ENCODE results near the gene KRTAP11-1.

KRTAP11-1 gene, protein sequence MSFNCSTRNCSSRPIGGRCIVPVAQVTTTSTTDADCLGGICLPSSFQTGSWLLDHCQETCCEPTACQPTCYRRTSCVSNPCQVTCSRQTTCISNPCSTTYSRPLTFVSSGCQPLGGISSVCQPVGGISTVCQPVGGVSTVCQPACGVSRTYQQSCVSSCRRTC

DNA sequence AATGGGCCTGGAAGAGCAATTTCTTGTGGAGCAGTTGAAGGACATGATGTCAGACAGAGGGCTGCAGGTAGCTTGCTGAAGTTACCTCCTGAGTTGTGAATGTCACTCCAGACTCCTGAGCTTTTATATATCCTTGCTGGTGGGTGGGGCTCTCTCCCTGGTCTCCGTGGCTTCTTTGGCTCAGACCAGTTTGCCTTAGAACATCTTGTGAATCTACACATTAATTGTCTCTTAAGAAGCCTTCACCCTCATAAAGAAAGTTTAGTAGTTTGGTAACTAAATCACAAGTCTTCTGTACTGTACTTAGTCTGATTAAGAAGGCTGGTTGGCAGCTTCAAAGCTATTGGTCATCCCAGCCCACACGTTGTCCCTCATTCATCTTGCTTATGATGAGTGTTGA lies at the start of gene KRTAP11-1:
TSS of gene KRTAP11-1 (minus strand) at position 101 of the 400 bp plus-strand sequence. CDS start at position 45, 56 bp downstream.
- no peak for DNase-seq

DNA sequence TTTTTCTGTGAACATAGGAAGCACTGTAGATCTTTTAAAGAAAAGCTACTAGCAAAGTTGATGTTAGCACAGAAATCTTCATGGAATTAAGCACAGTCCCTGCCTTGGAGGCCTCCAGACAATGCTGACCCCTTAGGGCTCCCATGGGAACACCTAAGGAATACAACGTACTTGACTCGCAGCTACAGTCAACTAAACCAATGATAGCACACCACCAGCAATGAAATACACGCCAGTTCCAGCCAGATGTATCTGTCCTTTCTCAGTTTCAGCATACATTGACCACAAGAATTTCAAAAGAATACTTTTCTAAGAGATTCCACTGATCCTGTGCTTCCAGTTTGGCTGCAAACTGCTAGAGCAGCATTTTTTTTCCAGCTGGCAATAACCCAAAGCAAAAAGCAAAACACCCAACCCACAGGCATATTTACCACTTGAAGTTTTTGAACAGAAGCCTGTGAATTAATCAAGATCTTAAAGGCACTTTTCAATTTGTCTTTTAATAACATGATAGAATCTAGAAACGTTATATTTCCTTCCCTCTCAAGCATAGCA lies 42.8 kb upstream of the KRTAP11-1 start:
- DNase-seq = no peak

DNA sequence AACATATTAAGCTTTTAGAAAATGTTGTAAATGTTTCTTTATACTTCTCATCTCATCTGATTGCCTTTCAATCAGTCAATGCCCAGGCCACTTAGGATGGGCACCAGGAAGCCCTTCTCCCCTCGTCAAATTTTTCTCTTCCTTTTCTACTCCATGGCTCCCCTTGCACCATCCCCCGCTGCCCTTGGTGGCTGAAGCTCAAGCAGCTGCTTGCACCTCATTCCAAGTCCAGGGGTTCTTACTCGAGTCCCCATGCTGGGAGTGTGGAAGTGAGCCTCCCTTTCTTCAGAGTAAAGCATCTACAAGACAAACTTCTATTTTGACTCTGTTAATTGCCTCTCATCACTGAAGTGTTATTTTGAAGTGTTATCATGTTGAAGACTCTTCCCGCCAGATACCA lies 39.7 kb upstream of the KRTAP11-1 start:
- no peak for DNase-seq

DNA sequence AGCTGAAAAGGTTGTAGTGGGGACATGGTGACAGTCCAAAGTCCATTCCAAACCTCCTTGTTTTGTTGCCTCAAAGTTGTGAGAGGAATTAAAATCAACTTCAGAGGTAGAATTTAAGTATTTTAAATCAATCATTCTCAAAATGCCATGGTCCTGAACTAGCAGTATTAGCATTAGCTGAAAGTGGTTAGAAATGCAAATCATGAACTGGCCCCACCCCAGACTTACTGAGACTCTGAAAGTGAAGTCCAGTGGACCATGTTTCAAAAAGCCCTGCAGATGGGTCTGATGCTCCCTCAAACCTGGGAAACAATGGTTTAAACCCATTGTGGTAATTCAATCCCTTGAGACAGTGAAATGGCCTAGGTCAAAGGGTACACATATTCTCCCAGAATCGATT lies 36.2 kb upstream of the KRTAP11-1 start:
- no peak for DNase-seq

DNA sequence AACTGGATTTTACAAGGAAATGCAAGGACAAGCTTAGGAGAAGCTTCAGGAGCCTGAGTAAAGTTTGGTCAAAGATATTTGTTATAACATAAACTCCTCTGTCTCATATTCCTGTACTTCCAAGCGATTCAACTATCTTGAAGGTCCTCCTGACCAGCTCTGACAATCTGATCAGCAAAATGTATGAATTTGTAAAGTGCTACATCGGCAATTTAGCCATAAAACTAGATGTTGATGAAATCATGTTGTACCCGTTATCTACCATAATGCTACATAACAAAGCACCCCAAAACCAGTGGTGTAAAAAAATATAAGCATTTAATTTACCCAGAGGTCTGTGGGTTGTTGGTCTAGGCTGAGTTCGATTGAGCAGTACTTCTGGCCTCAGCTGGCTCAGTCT lies 19.5 kb upstream of the KRTAP11-1 start:
- DNase-seq = no peak

DNA sequence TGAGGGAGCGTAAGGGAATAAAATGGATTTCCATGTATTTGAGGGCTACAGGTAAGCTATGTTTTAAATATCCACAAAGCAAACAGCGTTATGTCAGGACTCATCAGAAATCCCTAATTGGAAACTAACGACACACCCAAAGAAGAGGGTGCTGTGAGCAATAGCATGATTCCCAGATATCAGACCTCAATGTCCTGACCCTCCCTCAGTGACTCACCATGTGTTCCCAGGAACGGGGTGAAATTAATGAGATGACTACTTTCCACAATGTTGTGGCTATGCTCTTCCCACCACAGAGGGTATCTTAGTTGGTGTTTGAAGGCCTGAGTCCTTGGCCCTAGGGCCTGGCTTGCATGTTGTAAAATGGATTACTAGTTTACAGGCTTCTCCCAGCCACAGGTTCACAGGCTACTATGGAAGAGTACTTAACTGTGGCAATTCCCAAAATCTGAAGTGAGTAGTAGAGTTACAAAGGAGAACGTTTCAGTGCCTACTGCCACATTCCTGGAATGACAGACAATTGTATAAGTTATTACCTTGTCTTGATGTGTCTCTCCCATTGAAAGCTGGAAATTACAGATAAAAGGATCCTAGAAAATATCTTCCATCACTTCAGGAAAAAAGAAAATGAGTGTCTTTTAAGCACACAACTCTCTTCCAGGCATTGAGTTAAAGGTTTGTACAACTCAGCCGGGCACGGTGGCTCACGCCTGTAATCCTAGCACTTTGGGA lies 1.7 kb upstream of the KRTAP11-1 start:
- DNase-seq = no peak

DNA sequence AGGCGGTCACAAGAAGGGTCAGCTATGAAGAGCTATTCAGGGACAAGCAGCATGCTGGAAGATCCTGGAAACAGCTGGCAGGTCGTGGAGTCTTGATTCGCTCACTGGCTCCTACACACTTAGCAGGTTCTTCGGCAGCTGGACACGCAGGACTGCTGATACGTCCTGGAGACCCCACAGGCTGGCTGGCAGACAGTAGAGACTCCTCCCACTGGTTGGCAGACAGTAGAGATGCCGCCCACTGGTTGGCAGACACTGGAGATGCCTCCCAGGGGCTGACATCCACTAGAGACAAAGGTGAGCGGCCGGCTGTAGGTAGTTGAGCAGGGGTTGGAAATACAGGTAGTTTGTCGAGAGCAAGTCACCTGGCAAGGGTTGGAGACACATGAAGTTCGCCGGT lies 466 bp downstream of the KRTAP11-1 start:
- DNase-seq = no peak

DNA sequence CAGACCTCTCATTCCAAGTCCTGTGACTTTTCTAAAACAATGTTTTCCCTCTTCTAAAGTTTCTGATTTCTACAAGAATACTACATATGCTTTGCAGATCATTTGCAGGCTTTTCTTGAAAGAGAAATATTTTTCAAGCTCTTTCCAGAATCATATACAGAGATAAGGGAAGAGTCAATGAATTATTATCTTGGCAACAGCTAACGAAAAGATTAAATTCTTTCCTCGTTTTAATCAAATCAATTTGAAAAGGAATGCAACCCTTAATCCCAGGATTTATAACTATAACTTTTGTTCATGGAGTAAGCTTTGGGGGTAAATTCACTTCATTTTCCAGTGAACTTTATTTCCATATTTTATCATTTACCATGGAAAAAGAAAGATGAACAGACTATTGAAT lies 6.9 kb downstream of the KRTAP11-1 start:
- DNase-seq = no peak

DNA sequence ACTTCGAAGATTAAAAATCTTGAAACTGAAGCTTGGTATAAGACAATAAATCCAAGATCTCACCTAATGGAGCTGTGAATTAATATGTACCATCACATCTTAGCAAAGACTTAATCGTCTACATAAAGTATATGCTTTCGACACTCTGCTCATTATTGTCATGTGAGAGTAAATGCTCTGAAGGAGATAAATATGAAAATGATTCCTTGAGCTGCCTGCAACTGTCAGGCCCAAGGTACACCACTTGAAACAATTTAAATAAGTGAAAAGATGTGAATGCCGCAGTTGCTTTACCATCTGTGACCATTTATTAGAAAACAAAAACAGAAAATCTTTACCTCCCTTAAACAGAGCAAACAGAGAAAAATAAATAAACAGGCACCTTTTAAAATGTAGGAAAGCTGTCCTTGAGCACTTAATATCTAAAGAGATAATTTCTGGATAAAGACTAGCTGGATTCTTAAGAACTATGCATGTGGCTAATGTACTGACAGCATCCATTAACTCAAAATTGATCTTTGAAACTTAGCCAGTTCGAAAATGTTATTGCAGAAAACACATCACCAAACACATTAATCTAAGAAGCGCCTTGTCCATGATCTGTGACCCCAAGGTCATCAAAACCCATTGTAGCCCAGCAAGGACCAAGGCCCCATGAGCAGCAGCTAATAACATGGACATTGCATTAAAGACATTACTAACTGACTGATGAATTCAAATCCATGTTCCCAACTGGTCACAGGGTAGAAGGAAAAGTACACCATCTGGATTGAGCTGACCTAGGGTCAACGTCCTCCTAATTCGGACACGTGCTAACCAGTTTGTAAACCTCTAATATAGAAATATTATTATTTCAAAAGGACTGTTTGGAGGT lies 33.5 kb downstream of the KRTAP11-1 start:
- no peak for DNase-seq

DNA sequence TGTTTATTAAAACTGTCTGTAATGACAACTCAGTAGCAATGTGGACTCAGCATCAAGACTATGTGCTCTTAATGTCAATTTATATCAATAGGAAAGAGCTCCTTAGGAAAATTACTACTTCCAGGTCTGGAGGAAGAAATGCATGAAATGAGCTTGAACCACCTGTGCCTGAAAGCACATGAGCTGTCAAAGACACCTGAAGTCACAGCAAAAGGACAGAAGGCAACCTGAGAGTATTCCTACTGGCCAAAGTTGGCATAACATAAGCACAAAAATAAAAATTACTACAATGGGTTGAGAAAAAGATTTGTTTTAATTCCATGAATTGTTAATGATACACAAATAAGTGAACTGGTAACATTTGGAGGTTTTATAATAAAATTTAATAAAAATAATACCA lies 38.4 kb downstream of the KRTAP11-1 start:
- DNase-seq = no peak

DNA sequence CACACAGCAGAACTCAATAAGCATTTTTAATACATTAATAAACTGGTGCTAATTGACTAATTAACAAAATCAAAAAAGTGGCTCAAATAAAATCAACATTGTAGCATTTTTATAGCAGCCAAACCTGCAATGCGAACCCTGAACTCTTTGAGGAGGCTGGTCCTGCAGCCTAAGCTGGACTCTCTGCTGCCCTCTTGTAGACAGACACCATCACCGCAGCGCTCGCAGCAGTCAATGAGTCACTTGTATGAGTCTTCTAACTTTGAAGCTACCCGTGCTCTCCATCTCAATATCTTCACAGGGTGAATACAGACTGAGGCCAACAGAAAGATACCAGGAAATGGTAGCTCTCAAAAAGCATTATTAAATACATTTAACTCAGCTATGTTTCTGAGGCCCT lies 42.1 kb downstream of the KRTAP11-1 start:
- peak; percentile 53 for DNase-seq

DNA sequence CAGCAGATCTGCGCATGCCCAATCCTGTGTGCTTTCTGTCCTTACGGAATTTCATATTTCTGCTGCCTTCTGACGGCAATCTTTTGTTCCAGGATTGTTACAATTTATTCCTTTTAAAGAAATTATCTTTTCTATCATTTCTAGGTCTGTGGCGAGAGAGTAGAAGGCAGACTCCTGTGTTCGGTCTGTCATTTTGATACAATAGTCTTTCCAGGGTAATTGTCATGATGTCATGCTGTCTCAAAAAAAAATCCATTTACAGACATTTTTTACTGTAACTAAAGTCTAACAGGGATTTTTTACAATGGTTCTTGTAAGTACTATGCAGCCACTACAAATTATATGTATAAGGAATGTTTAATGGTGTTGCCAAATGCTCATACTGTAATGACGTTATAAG lies 42.8 kb downstream of the KRTAP11-1 start:
- DNase-seq = no peak

DNA sequence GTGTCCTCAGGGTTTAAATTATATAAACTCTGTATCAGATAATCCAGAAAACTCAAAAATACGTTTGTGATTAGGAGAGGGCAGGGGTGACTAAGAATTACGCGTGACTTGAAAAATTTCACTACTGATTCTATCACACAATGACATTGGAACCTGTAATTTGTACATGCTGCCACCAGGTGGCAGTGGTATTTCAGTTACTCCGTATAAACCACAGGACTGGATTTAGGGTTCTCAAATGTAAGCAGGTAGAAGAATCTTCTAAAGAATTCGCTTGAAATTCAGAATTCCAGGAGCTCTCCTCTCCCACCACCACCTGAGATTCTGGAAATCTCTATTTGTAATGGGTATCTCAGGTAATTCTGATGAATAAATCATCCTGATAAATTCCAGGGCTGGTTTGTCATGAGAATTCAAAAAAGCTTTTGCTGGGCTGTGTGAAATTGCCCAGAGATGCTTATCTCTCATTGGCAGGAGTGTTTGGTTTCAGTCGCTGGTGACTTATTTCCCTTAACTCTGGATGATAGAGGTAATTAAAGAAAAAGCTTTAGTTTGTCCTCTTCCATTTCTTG lies 50.1 kb downstream of the KRTAP11-1 start:
- peak; percentile 52 for DNase-seq
